NCI-H1105 (cell line): ENCODE data around the gene SLC7A10.

ENCODE experiments used
- DNase-seq: peaks from one replicate; lab custom pipeline; 2025; lab: John Stamatoyannopoulos, UW

The SLC7A10 gene

DNA sequence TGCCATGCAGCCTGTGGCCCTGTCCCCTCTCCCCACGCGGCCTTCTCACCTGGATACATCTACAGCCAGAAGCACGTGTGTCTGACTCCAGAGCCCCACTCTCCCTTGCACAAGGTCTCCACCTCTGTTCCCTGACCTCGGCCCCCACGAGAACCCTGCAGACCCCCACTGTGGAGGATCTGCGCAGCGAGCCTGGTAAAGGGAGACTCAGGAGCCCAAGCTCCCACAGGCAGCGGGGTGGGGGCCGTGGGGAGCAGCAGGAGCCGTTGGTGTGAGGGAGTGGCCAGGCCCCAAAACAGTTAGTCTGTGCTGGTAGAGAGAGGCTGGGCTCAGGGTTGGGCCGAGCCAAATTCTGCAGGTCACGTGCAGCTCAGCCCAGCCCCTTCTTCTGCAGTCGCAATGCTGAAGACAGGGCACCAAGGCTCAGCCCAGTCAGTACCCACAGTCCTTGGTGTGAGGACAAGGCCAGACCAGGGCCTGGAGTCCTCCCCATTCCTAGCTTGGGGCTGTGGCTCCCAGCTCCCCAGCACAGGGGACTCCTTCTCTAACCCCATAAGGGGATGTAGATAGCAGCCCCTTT, 28.7 kb upstream of the SLC7A10 start:
- no peak for DNase-seq

DNA sequence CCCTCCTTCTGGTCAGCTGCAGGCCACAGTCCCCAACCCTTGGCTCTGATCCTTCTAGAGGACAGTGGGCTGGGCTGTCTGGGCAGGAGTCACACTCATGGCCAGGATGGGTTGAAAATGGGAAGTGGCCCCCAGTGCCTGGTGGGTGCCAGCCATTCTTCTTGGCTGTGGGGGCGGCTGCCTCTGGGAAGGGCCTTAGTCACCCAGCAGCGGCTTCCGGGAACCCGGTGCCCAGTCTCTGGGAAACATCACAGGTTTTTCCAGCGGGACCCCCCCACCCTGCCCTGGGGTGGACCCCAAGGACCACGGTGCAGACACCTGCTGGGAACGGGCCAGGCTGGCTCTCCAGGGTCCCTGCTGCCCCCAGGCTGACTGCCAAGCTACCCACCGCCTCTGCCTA, 27.3 kb upstream of the SLC7A10 start:
- no peak for DNase-seq

DNA sequence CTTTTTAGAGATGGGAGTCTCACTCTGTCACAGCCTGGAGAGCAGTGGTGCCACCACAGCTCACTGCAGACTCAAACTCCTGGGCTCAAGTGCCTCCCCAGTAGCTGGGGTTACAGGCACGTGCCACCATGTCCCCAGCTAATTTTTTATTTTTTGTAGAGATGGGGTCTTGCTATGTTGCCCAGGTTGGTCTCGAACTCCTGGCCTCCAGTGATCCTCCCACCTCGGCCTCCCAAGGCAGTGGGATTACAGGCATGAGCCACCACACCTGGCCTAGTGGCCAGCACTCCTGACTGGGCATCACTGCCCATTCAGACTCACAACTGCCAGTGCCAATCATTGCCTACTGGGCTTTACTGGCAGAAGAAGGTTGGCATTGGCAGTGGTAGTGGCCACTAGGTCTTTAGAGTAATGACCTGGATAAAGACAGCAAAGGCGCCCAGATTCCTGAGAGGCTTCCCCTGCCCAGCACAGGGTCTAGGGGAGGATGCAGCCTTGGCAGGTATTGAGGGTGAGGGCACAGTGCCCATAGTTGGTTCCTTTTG, 26.8 kb upstream of the SLC7A10 start:
- no peak for DNase-seq

- no peak for DNase-seq
Measured at GRCh38 chr19:33251526-33252090, 26.0 kb upstream of the SLC7A10 start.

- DNase-seq, result no peak
Measured at GRCh38 chr19:33251076-33251475, 25.4 kb upstream of the SLC7A10 start.

DNA sequence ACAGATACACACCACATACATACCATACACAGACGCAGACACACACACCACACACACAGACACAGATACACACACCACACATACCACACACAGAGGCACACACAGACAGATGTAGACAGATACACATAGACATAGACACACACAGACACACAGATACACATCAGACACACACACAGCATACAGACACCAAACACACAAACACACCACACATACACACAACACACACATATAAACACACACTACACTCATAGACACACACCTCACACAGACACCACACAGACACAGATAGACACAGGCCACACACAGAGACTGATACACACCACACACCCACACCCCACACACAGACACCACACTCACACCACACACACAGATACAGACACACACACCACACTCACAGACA, 24.9 kb upstream of the SLC7A10 start:
- DNase-seq, result no peak

- no peak for DNase-seq
Measured at GRCh38 chr19:33249740-33250366, 24.2 kb upstream of the SLC7A10 start.

DNA sequence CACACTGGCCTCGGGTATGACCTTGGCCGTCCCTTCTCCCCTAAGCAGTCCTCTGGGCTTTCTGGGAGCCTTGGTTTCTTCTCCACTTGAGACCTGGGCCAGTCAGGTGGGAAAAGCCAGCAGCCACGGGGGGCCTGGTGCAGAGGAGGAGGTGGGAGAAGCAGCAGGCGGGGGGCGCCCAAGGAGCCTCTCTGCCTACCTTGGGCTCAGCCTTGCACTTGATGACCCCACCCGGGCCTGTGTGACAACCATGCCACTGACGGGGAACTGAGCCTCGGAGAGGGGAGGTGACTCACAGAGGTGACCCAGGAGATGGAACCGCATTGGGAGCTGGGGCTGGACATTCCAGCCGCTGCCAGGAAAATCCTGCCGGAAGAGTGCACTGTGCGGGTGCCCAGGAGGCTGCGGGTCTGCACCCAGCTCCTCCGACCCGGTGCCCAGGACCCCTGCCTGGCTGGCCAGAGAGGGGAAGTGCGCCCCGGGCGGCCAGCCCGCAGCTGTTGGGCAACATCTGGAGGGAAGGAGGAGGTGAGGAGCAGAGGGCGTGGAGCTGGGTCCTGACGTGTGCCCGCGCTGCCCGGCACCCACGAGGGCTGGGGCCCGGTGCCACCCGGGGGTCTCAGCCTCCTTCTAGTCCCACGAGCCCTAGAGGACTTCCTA, 23.4 kb upstream of the SLC7A10 start:
- DNase-seq, result no peak

DNA sequence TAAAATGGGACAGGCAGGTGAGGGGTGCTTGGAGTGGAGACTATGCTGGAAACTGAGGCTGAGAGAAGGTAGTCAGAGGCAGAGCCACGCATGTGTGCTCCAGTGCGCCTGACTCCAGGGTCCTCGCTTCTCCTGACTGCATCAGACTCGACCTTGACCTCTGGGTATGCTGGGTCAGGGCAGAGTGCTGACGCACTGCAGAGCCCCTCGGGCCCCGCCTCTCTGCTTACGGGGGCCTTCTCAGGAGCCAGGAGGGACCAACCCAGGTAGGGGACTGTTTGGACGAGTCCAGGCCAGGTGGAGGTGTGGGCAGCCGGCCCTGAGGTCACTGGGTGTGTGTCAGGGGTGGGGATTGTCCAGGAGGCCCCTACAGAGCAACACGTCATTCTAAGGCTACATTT, 22.9 kb upstream of the SLC7A10 start:
- no peak for DNase-seq

DNA sequence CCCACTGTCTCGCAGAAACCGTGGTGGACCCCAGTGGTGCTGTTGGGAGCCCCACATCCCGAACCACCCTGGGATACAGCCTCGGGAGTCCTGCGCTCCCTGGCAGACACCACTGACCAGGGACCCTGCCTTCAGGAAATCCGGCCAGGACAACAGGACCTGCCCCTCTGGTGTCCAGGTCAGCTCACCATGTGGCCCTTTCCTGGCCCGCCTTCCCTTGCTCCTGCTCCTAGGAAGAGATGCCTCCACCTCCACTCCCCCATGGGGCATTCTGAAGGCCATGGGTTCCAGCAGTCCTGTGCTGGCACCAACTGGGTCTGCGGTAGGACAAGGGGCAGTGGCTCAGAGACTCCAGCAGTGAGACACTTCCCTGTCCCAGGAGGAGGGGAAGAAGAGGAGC, 22.5 kb upstream of the SLC7A10 start:
- no peak for DNase-seq

- no peak for DNase-seq
Measured at GRCh38 chr19:33247441-33247819, 21.8 kb upstream of the SLC7A10 start.

GRCh38 chr19:33246709-33247440, 21.2 kb upstream of the SLC7A10 start:
- DNase-seq, result no peak

DNA sequence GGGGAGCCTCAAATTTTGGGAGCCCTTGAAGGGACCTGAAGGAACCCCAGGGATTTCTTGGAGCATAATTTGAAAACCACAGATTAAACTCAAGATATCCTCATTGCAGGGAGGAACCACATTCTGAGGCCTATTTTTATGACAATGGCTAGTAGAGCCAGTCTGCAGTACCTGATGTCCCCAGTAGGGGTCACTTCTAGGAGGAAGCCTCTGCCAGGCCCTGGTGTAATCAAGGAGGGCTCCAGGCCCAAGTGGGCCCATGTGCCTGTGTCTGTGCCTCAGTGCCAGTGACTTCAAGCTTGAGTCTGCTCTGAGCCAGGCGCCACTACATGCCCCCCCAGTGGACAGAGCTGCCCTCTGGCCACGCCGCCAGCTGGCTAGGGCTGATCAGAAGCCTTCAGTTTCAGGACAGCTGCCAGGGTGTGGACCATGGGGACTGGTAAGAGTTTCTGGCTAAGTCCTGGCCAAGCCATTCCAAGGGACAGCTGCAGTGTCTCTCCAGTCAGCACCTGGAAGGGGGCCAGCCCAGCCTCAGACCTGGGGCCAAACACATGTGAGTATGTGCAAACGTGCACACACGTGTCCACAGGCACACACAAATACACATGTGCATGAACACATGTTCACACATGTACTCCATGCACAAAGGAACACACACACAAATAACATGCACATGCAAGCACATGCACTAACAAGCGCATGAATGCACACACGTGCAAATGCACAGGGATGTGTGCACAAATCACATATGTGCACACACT, 20.5 kb upstream of the SLC7A10 start:
- DNase-seq, result no peak

DNA sequence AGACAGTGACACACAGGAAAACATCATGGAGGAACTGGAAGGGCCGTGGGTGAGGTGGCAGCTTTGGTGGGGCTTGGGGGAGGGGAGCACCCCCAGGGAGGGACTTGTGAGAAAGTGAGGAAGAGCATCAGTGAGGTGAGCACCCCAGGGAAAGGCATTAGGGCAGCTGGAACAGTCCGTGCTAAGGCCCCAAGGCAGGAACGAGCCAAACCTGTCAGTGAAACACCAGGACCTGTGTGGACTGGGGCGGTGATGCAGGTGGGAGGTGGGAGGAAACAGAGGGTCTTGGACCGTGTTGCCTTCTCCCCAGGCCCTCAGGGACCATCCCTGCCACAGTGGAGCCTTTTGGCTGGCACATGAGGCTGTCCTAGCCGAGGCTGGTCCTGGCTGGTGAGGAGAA, 17.3 kb upstream of the SLC7A10 start:
- DNase-seq, result no peak

DNA sequence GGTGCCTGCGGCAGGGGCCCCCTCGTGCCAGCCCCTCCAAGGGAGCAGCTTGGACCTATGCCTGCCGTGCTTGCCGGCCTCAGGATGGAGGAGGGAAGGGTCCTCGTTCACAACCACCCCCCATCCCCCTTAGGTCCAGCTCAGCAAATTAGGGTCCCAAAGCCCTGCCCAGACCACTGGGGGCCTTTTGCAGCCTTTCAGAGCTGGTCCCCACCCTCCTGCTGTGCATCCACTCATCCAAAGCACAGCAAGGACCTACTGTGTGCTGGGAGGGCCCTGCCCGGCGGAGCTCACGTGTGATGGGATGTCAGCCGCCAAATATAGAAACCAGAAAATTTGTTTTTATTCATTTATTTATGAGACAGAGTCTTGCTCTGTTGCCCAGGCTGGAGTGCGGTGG, 16.5 kb upstream of the SLC7A10 start:
- DNase-seq, result no peak

- DNase-seq, result no peak
Measured at GRCh38 chr19:33241530-33242101, 16.0 kb upstream of the SLC7A10 start.

DNA sequence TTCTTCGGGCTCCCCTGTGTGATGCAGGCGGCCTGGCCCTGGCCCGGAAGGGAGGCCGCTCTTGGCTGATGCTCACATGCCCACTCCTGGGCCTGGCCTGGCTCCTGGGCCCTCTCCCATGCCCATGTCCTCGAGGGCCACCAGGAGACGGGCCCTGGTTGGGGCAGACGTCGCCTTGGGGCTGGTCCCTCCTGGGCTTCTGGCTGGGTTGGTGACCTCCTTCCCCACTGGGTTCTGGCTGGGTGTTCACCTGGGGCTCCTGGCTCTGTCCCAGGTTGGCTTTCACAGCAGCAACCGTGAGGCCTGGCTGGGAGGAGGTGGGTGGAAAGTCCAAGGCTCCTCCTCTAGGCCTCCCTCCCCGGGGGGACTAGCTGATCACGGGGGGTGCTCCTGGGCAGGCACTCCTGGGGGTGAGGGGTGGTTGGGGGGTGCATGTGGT, 15.5 kb upstream of the SLC7A10 start:
- no peak for DNase-seq

GRCh38 chr19:33240181-33240771, 14.6 kb upstream of the SLC7A10 start:
- DNase-seq, result no peak

DNA sequence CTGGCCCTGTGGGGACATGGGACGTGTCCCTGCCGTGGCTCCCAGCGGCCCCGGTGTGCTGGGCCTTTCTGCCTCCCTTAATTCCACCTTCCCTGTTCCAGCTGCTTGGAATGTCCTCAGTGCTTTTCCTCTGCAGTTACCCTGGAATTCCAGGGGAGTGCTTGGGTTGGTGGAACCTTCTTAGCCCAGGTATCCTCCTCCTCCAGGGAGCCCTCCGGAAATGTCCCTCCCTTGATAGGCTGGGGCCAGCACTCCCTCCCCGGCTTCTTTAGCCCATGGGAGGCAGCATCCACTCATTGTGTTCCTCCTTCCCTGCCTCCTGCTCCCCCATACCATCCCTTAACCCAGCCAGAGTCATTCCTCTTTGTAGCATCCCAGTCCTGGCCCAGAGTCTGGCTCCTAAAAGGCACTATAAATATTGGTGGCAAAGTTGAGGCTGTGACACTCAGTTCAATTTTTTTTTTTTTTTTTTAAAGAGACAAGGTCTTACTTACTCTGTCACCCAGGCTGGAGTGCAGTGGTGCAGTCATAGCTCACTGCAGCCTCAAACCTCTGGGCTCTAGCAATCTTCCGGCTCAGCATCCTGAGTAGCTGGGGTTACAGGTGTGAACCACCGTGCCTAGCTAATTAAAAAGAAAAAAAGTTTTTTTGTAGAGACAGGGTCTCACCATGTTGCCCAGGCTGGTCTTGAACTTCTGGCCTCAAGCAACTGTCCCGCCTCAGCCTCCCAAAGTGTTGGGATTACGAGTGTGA, 13.7 kb upstream of the SLC7A10 start:
- DNase-seq, result no peak

GRCh38 chr19:33238481-33239149, 13.0 kb upstream of the SLC7A10 start:
- no peak for DNase-seq
